ENCODE measurements around the gene MIF.
"Not testable (repeated sequence)": the region's sequence is repeated elsewhere in the genome, so short reads cannot be mapped to it uniquely, and the experiment has no call there.

Gene MIF

DNA sequence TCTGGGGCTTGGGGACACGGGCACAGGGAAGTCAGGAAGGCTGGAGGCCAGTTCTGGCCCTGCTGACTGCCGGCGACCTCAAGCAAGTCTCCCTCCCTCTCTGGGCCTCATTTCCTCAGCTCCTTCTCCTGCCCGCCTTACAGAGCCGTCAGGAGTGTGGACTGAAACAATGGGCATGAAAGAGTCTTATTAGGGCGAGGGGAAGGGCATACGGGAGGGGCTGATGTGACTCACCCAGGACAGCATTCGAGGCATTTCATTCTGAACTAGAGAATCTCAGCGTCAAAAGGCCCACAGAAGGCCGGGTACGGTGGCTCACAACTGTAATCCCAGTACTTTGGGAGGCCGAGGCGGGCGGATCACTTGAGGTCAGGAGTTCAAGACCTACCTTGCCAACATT, 46.0 kb downstream of the MIF start:
- not testable (repeated sequence) for DNase-seq (ENCODE audit: low read depth in 2 of 2)
